T-helper 17 cell (primary cell): ENCODE data around the gene GSC2. TPM values are rescaled to one million over a fixed set of nuclear protein-coding genes. Genes with fewer than 3 reads are reported as not detected.

Source experiments
- ATAC-seq: fragments of 150-1000 bp; cut with Tn5 transposase; 2 replicates; pipeline ENCODE4 v1.10.0; 2021; ENCODE audit warnings: mild to moderate bottlenecking, moderate library complexity
- DNase-seq, 3 donors: peaks; one replicate each; pipeline versions ENCODE4 v3.0.0 to v3.0.0-alpha.2; 2020 to 2021
- H3K9me3 ChIP-seq: one replicate; pipeline ENCODE4 v1.7.0; 2013; ENCODE audit warnings: low read length, mild to moderate bottlenecking; ENCODE audit not compliant: control insufficient read depth, poor library complexity, severe bottlenecking
- H3K27ac Mint-ChIP-seq: one replicate; pipeline ENCODE4 v1.8.0; 2022; ENCODE audit warnings: mild to moderate bottlenecking, moderate library complexity, mixed read lengths
- H3K27me3 Mint-ChIP-seq: one replicate; pipeline ENCODE4 v1.8.0; 2022; ENCODE audit warnings: mixed read lengths
- H3K36me3 Mint-ChIP-seq: one replicate; pipeline ENCODE4 v1.8.0; 2022; ENCODE audit warnings: low read depth, mixed read lengths
- H3K4me1 Mint-ChIP-seq: one replicate; pipeline ENCODE4 v1.8.0; 2022; ENCODE audit warnings: mild to moderate bottlenecking, mixed read lengths
- H3K4me3 Mint-ChIP-seq: one replicate; pipeline ENCODE4 v1.8.0; 2022; ENCODE audit warnings: mild to moderate bottlenecking, moderate library complexity, mixed read lengths
- total RNA-seq, 4 donors: library from RNA in 2 of 4; stranded (reverse) in 2 of 4; gene quantifications; one replicate each; pipeline ENCODE4 v1.2.3 and lab custom pipeline; 2022 to 2026

The GSC2 gene
- total RNA-seq, 2 donors from 2014 or later, result not detected

DNA sequence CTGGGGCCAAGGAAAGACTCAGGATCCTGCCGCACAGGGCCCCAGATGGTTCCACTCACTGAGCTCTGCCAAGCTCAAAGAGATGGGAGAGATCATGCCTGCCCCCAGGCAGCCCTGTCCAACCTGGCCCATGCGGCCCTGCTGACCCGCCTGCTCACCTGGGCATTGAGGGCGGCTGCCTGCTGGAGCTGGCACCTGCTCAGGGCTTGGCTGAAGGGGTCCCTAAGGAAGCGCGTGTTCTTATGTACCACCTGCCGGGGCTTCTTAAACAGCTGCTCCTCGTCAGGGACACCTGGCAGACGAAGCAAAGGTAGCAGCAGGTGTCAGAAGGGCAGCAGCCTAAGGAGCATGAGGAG, 11.1 kb downstream of the GSC2 start:
- no peak overlapping the region for H3K4me3 Mint-ChIP-seq
- ATAC-seq, result no peak
- DNase-seq, result no peak
- no peaks in the 10 kb centered on the region for H3K9me3 ChIP-seq
- H3K4me1 Mint-ChIP-seq, result peaks cover 10% of the 10 kb centered on the region
- no peak overlapping the region for H3K27ac Mint-ChIP-seq
- peaks cover 8% of the 10 kb centered on the region for H3K36me3 Mint-ChIP-seq
- H3K27me3 Mint-ChIP-seq, result no peaks in the 10 kb centered on the region

GRCh38 chr22:19138217-19139000, 11.7 kb downstream of the GSC2 start:
- H3K4me3 Mint-ChIP-seq, result no peak overlapping the region
- H3K36me3 Mint-ChIP-seq, result peaks cover 6% of the 10 kb centered on the region
- H3K27me3 Mint-ChIP-seq, result no peaks in the 10 kb centered on the region

GRCh38 chr22:19137384-19138216, 12.5 kb downstream of the GSC2 start:
- H3K4me1 Mint-ChIP-seq, result peaks cover 5% of the 10 kb centered on the region

More at GRCh38 chr22:19138217-19139000, 11.7 kb downstream of the GSC2 start:
- Mint-ChIP-seq H3K27ac (no peak overlapping the region), H3K4me1 (peaks cover 7% of the 10 kb centered on the region)
- ATAC-seq (no peak), DNase-seq (no peak)
- H3K9me3 ChIP-seq, result no peaks in the 10 kb centered on the region

DNA sequence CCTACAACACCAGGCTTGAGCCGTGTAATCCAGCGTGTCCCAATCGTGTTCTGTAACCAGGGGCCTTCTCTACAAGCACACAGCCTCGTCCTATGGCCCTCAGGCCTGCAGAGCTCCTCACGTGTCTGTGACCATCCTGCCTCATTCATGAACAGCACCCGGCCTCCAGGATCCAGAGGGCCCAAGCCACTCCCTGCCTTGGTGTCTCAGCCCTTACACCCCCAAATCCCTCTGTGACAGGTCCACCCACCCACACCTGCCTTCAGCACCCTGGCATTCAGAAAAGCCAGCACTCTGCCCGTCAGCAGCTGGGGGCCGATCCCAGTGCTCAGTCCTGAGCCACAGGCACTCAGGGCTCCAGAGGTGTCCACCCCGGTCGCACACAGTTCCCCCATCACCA, 13.2 kb downstream of the GSC2 start:
- Mint-ChIP-seq H3K36me3 (peaks cover 6% of the 10 kb centered on the region), H3K27ac (peak overlapping the region; percentile 53), H3K4me1 (peaks cover 5% of the 10 kb centered on the region), H3K27me3 (no peaks in the 10 kb centered on the region), H3K4me3 (no peak overlapping the region)
- no peak for ATAC-seq
- no peaks in the 10 kb centered on the region for H3K9me3 ChIP-seq
- no peak for DNase-seq

More at GRCh38 chr22:19137384-19138216, 12.5 kb downstream of the GSC2 start:
- no peak for ATAC-seq
- H3K36me3 Mint-ChIP-seq, result peaks cover 6% of the 10 kb centered on the region
- H3K27me3 Mint-ChIP-seq, result no peaks in the 10 kb centered on the region
- DNase-seq, result no peak
- H3K4me3 Mint-ChIP-seq, result no peak overlapping the region
- no peaks in the 10 kb centered on the region for H3K9me3 ChIP-seq
- H3K27ac Mint-ChIP-seq, result no peak overlapping the region

- no peak overlapping the region for H3K27ac Mint-ChIP-seq
- DNase-seq (no peak), ATAC-seq (no peak)
Measured at GRCh38 chr22:19134874-19135273, 15.2 kb downstream of the GSC2 start.

DNA sequence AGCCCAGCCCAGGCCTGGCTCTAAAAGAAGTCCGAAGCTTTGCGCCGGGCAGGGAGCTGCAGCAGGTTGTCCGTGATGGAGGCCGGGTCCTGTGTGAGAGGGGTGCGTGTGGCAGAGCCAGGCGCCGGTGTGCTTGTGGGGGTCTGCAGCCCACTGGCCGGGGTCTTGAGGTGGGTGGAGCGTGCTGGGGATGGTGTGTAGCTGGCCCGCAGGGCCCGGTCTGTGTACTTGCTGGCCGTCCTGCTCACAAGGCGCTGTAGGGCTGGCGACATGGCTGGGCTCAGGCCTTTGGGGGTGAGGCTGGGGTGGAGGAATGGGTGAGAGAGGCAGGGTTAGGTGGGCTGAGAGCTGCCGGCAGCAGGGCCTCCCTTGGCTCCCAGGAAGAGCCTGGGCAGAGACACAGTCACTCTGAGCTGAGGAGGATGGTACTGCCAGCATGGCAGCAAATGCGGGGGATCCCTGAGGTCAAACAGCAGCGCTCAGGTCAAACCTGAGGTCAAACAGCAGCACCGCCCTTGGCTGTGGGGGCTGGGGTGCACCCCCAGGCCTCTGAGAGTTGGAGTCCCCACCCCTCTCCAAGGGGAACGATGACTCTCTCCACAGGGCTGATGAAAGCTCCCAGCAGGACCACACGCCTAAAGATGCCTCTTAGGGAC, 15.8 kb downstream of the GSC2 start:
- peaks cover 4% of the 10 kb centered on the region for H3K4me1 Mint-ChIP-seq
- no peak for DNase-seq
- H3K9me3 ChIP-seq, result no peaks in the 10 kb centered on the region
- no peak for ATAC-seq
- peaks cover 6% of the 10 kb centered on the region for H3K36me3 Mint-ChIP-seq
- no peaks in the 10 kb centered on the region for H3K27me3 Mint-ChIP-seq
- no peak overlapping the region for H3K27ac Mint-ChIP-seq
- H3K4me3 Mint-ChIP-seq, result no peak overlapping the region

More at GRCh38 chr22:19134874-19135273, 15.2 kb downstream of the GSC2 start:
- H3K27me3 Mint-ChIP-seq, result no peaks in the 10 kb centered on the region
- H3K9me3 ChIP-seq, result no peaks in the 10 kb centered on the region
- H3K4me1 Mint-ChIP-seq, result peaks cover 4% of the 10 kb centered on the region
- no peak overlapping the region for H3K4me3 Mint-ChIP-seq
- H3K36me3 Mint-ChIP-seq, result peaks cover 6% of the 10 kb centered on the region

- H3K36me3 Mint-ChIP-seq, result peaks cover 6% of the 10 kb centered on the region
- DNase-seq (no peak), ATAC-seq (no peak)
- no peaks in the 10 kb centered on the region for H3K27me3 Mint-ChIP-seq
- H3K4me3 Mint-ChIP-seq, result no peak overlapping the region
- no peak overlapping the region for H3K27ac Mint-ChIP-seq
- H3K9me3 ChIP-seq, result no peaks in the 10 kb centered on the region
- H3K4me1 Mint-ChIP-seq, result peaks cover 6% of the 10 kb centered on the region
Measured at GRCh38 chr22:19133561-19133960, 16.5 kb downstream of the GSC2 start.

- H3K27me3 Mint-ChIP-seq, result no peaks in the 10 kb centered on the region
- H3K4me3 Mint-ChIP-seq, result peak overlapping the region; percentile 7
- no peaks in the 10 kb centered on the region for H3K9me3 ChIP-seq
- no peak for ATAC-seq
- peaks cover 6% of the 10 kb centered on the region for H3K4me1 Mint-ChIP-seq
- DNase-seq, result no peak
- H3K36me3 Mint-ChIP-seq, result peaks cover 6% of the 10 kb centered on the region
- H3K27ac Mint-ChIP-seq, result no peak overlapping the region
Measured at GRCh38 chr22:19132693-19133400, 17.2 kb downstream of the GSC2 start.

DNA sequence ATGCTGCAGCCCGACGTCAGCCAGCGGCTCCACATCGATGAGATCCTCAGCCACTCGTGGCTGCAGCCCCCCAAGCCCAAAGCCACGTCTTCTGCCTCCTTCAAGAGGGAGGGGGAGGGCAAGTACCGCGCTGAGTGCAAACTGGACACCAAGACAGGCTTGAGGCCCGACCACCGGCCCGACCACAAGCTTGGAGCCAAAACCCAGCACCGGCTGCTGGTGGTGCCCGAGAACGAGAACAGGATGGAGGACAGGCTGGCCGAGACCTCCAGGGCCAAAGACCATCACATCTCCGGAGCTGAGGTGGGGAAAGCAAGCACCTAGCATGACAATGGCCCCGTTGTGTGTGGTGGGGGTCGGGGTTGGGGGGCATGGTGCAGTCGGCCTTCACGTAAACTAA, 17.9 kb downstream of the GSC2 start:
- H3K27ac Mint-ChIP-seq, result no peak overlapping the region
- no peaks in the 10 kb centered on the region for H3K27me3 Mint-ChIP-seq
- ATAC-seq (no peak), DNase-seq (no peak)
- H3K36me3 Mint-ChIP-seq, result peaks cover 6% of the 10 kb centered on the region
- no peak overlapping the region for H3K4me3 Mint-ChIP-seq
- H3K9me3 ChIP-seq, result no peaks in the 10 kb centered on the region
- H3K4me1 Mint-ChIP-seq, result peaks cover 8% of the 10 kb centered on the region

- H3K36me3 Mint-ChIP-seq, result peaks cover 6% of the 10 kb centered on the region
- DNase-seq (no peak), ATAC-seq (no peak)
- no peak overlapping the region for H3K4me3 Mint-ChIP-seq
- H3K27ac Mint-ChIP-seq, result no peak overlapping the region
- no peaks in the 10 kb centered on the region for H3K9me3 ChIP-seq
- H3K27me3 Mint-ChIP-seq, result no peaks in the 10 kb centered on the region
- peaks cover 8% of the 10 kb centered on the region for H3K4me1 Mint-ChIP-seq
Measured at GRCh38 chr22:19131685-19132015, 18.4 kb downstream of the GSC2 start.

DNA sequence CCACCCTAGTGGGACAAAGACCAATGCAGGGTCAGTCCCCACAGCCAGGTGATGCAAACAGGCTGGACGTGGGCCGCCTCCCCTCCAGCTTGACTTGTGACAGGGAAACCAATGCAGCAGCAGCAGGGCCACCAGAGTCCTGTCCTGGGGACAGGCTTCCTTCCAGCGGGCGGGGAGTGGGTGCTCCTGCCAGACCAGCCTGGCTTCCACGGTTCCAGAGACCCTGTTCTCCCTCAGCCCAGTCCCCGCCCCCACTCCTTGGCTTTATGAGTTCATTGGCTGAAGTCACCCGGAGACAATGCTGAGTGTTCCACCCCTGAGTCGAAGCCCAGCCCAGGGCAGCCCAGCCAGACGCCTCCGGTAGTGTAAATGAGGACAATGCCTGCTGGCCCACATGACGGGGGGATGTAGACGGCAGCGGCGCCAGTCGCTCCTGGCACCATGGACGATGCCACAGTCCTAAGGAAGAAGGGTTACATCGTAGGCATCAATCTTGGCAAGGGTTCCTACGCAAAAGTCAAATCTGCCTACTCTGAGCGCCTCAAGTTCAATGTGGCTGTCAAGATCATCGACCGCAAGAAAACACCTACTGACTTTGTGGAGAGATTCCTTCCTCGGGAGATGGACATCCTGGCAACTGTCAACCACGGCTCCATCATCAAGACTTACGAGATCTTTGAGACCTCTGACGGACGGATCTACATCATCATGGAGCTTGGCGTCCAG, 19.0 kb downstream of the GSC2 start, which contains the start of gene TSSK2:
Gene TSSK2 (plus strand): TSS at position 350 of the 726 bp plus-strand sequence. CDS start 92 bp downstream, at position 442.
- ATAC-seq (no peak), DNase-seq (no peak)
- no peak within 1 kb of the TSS for H3K27ac Mint-ChIP-seq
- H3K9me3 ChIP-seq, result no peaks in the 10 kb centered on the region
- no peak within 1 kb of the TSS for H3K4me3 Mint-ChIP-seq
- H3K27me3 Mint-ChIP-seq, result no peaks in the 10 kb centered on the region
- peaks cover 8% of the 10 kb centered on the region for H3K4me1 Mint-ChIP-seq
- H3K36me3 Mint-ChIP-seq, result peaks cover 6% of the 10 kb centered on the region

- no peak overlapping the region for H3K27ac Mint-ChIP-seq
- no peaks in the 10 kb centered on the region for H3K27me3 Mint-ChIP-seq
- no peak for DNase-seq
- no peak for ATAC-seq
- H3K36me3 Mint-ChIP-seq, result no peaks in the 10 kb centered on the region
- H3K9me3 ChIP-seq, result no peaks in the 10 kb centered on the region
- peaks cover 4% of the 10 kb centered on the region for H3K4me1 Mint-ChIP-seq
- no peak overlapping the region for H3K4me3 Mint-ChIP-seq
Measured at GRCh38 chr22:19129871-19130270, 20.2 kb downstream of the GSC2 start.
